ENCODE results near the gene OSBP. TPM values are rescaled to one million over a fixed set of nuclear protein-coding genes. Genes with fewer than 3 reads are reported as not detected.
"Not testable (repeated sequence)": the region's sequence is repeated elsewhere in the genome, so short reads cannot be mapped to it uniquely, and the experiment has no call there.

The OSBP gene
- total RNA-seq, 2 donors from 2014 or later, result 28.5 to 30.3 TPM

- no peak for ATAC-seq
- Histone ChIP-seq H3K36me3 (replicated peaks in 1 of 2; ENCODE audit: insufficient read depth in 1 of 2, low read depth in 2 of 2) (no peaks in the 10 kb centered on the region), H3K27me3 (no peaks in the 10 kb centered on the region), H3K4me1 (no peaks in the 10 kb centered on the region), H3K4me3 (no peak overlapping the region), H3K9me3 (no peaks in the 10 kb centered on the region), H3K27ac (no peak overlapping the region)
- TF ChIP-seq, protein P1, sequence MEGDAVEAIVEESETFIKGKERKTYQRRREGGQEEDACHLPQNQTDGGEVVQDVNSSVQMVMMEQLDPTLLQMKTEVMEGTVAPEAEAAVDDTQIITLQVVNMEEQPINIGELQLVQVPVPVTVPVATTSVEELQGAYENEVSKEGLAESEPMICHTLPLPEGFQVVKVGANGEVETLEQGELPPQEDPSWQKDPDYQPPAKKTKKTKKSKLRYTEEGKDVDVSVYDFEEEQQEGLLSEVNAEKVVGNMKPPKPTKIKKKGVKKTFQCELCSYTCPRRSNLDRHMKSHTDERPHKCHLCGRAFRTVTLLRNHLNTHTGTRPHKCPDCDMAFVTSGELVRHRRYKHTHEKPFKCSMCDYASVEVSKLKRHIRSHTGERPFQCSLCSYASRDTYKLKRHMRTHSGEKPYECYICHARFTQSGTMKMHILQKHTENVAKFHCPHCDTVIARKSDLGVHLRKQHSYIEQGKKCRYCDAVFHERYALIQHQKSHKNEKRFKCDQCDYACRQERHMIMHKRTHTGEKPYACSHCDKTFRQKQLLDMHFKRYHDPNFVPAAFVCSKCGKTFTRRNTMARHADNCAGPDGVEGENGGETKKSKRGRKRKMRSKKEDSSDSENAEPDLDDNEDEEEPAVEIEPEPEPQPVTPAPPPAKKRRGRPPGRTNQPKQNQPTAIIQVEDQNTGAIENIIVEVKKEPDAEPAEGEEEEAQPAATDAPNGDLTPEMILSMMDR (IDR thresholded peaks at IDR 0.05), result no peak
- intact Hi-C loops (cut with DNase I), result loop anchor here (10.0 kb wide), 1 partner anchor 59 kb away; no protein-coding TSS in a partner anchor
- no peak for DNase-seq
- 90 to 92% methylated on average over 24 of the region's 24 CpGs for WGBS, 2 donors
Measured at GRCh38 chr11:59545179-59546020, 70.2 kb downstream of the OSBP start.

- 59 to 64% methylated on average over 3 of the region's 3 CpGs for WGBS, 2 donors
- no peak for ATAC-seq
Measured at GRCh38 chr11:59544869-59545178, 70.8 kb downstream of the OSBP start.

GRCh38 chr11:59543713-59544112, 71.9 kb downstream of the OSBP start:
- H3K27ac ChIP-seq; ATAC-seq; H3K27me3 ChIP-seq; H3K4me1 ChIP-seq; DNase-seq; H3K4me3 ChIP-seq; H3K36me3 ChIP-seq (replicated peaks in 1 of 2; ENCODE audit: insufficient read depth in 1 of 2, low read depth in 2 of 2); H3K9me3 ChIP-seq: not testable (repeated sequence)
- 81 to 92% methylated on average over 1 to 2 of the region's 3 CpGs for WGBS, 2 donors
- intact Hi-C loops (cut with DNase I), result loop anchor here (5.0 to 10.0 kb wide), 2 partner anchors 61 to 134 kb away; no protein-coding TSS in a partner anchor

More at GRCh38 chr11:59544869-59545178, 70.8 kb downstream of the OSBP start:
- Histone ChIP-seq H3K36me3 (replicated peaks in 1 of 2; ENCODE audit: insufficient read depth in 1 of 2, low read depth in 2 of 2) (no peaks in the 10 kb centered on the region), H3K27me3 (no peaks in the 10 kb centered on the region), H3K9me3 (no peaks in the 10 kb centered on the region), H3K4me3 (no peak overlapping the region), H3K4me1 (no peaks in the 10 kb centered on the region), H3K27ac (no peak overlapping the region)
- TF ChIP-seq POLR2A (IDR thresholded peaks at IDR 0.05), result no peak
- TF ChIP-seq, protein P1 (IDR thresholded peaks at IDR 0.05), result no peak
- no peak for DNase-seq
- intact Hi-C loops (cut with DNase I), result loop anchor here (5.0 to 10.0 kb wide), 2 partner anchors 60 to 132 kb away; no protein-coding TSS in a partner anchor

GRCh38 chr11:59542142-59542810, 73.3 kb downstream of the OSBP start:
- ATAC-seq (no peak), DNase-seq (no peak)
- 62 to 65% methylated on average over 3 of the region's 3 CpGs for WGBS, 2 donors
- no peaks in the 10 kb centered on the region for H3K36me3 ChIP-seq (replicated peaks in 1 of 2; ENCODE audit: insufficient read depth in 1 of 2, low read depth in 2 of 2)
- intact Hi-C loops (cut with DNase I), result loop anchor here (5.0 to 10.0 kb wide), 2 partner anchors 63 to 135 kb away; no protein-coding TSS in a partner anchor
- H3K4me1 ChIP-seq, result peaks cover 7% of the 10 kb centered on the region
- H3K27ac ChIP-seq, result no peak overlapping the region
- no peaks in the 10 kb centered on the region for H3K27me3 ChIP-seq
- H3K9me3 ChIP-seq, result no peaks in the 10 kb centered on the region
- TF ChIP-seq, protein P1 (IDR thresholded peaks at IDR 0.05), result no peak
- no peak for TF ChIP-seq POLR2A (IDR thresholded peaks at IDR 0.05)
- H3K4me3 ChIP-seq, result no peak overlapping the region

GRCh38 chr11:59534676-59535075, 80.9 kb downstream of the OSBP start:
- no peak for ATAC-seq
- no peaks in the 10 kb centered on the region for H3K9me3 ChIP-seq
- 72 to 100% methylated on average over 1 of the region's 1 CpG for WGBS, 2 donors
- no peak overlapping the region for H3K27ac ChIP-seq
- no peaks in the 10 kb centered on the region for H3K27me3 ChIP-seq
- intact Hi-C loops (cut with DNase I), result no loop called here
- peaks cover 7% of the 10 kb centered on the region for H3K4me1 ChIP-seq
- TF ChIP-seq, protein P1 (IDR thresholded peaks at IDR 0.05), result no peak
- TF ChIP-seq POLR2A (IDR thresholded peaks at IDR 0.05), result no peak
- H3K36me3 ChIP-seq (replicated peaks in 1 of 2; ENCODE audit: insufficient read depth in 1 of 2, low read depth in 2 of 2), result no peaks in the 10 kb centered on the region
- no peak overlapping the region for H3K4me3 ChIP-seq
- DNase-seq, result no peak

All from body of pancreas (tissue), 4 donors.